ENCODE measurements around the gene MBD5.

MBD5 gene

DNA sequence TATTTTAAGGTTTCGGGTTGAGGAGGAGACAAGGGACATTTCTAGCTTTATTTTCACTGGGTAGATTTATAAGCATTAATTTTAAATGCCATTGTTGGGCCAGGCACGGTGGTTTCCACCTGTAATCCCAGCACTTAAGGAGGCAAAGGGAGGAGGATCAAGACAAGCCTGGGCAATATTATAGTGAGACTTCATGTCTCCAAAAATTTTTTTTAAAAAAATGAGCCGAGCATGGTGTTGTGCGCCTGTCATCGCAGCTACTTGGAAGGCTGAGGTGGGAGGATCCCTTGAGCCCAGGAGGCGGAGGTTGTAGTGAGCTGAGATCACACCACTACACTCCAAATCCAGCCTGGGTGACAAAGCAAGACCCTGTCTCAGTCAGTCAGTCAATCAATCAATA is 45.0 kb downstream of the MBD5 start:
- TF ChIP-seq, protein P1, sequence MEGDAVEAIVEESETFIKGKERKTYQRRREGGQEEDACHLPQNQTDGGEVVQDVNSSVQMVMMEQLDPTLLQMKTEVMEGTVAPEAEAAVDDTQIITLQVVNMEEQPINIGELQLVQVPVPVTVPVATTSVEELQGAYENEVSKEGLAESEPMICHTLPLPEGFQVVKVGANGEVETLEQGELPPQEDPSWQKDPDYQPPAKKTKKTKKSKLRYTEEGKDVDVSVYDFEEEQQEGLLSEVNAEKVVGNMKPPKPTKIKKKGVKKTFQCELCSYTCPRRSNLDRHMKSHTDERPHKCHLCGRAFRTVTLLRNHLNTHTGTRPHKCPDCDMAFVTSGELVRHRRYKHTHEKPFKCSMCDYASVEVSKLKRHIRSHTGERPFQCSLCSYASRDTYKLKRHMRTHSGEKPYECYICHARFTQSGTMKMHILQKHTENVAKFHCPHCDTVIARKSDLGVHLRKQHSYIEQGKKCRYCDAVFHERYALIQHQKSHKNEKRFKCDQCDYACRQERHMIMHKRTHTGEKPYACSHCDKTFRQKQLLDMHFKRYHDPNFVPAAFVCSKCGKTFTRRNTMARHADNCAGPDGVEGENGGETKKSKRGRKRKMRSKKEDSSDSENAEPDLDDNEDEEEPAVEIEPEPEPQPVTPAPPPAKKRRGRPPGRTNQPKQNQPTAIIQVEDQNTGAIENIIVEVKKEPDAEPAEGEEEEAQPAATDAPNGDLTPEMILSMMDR (IDR thresholded peaks at IDR 0.05; ENCODE audit: extremely low read depth, missing control alignments) = no peak
- no peak for DNase-seq (ENCODE audit: low spot score)

DNA sequence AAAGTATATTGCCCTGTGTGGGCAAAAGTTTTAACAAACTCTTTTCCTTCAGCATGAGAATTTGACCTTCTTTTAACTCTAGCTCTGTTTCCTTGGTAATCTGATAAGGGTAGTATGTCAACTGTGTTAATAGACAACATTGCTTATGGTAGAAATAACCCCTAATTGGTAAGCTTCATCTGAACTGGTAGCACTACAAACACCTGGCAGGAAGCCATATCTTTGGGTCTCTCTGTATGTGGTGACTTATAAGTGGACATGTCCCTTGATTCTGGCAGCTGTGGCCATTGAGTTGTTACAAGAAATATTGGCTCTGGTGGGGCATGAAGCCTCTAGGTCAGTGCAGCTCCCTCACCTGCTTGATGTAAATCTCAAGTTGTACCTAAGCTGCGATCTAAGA is 46.9 kb downstream of the MBD5 start:
- DNase-seq (ENCODE audit: low spot score) = no peak

DNA sequence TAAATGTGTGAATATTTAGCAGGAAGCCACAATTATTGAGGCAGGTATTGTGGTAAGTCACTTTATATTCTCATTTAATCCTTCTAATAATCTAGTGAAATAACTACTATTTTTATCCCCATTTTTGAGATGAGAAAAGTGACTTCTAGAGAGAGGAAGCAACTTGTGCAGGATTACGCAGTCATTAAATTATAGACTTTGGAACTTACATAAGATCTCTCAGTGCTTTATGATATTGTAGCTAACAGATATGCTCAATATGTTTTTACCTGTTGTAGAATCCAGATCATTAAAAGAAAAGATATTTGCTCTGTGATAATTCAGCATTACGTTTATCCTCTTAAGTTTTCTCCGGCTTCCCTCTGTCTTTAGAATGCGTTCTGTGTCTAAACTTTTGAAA is 50.5 kb downstream of the MBD5 start:
- TF ChIP-seq, protein P1 (IDR thresholded peaks at IDR 0.05; ENCODE audit: extremely low read depth, missing control alignments) = no peak

More for the DNA sequence above, 46.9 kb downstream of the MBD5 start:
- TF ChIP-seq, protein P1 (IDR thresholded peaks at IDR 0.05; ENCODE audit: extremely low read depth, missing control alignments) = no peak

DNA sequence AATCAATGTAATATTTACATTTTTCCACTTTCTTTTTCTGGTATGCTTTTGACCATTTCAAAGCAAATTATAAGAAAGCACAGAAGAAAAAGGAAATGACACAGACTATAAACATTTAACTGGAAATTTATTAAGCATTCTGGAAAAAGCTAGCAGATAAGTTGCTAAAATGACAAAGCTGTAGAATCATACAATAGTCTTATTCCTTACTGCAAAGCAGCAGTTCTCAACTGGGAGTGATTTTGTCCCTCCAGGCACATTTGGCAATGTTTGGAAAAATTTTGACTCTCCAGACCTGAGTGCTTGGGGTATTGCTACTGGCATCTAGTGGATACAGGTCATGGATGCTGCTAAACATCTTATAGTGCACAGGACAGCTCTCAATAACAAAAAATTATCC is 75.1 kb downstream of the MBD5 start:
- TF ChIP-seq, protein P1 (IDR thresholded peaks at IDR 0.05; ENCODE audit: extremely low read depth, missing control alignments) = no peak
- DNase-seq (ENCODE audit: low spot score) = no peak

More for the DNA sequence above, 50.5 kb downstream of the MBD5 start:
- no peak for DNase-seq (ENCODE audit: low spot score)

DNA sequence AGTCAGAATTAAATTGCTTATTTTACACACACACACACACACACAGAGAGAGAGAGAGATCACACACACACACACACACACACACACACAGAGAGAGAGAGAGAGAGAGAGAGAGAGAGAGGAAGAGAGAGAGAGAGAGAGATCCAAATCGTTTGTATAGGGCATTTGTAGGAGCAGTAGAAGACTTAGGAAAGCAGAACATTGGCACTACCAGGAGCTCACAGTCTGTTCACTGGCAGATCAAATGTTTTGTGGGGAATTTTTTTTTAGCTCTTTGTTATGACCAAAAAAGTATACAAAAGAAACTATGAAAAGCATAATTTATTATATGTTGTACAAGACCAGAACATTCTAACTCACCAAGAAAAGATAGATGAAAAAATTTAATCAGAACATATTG is 81.8 kb downstream of the MBD5 start:
- no peak for DNase-seq (ENCODE audit: low spot score)
- TF ChIP-seq, protein P1 (IDR thresholded peaks at IDR 0.05; ENCODE audit: extremely low read depth, missing control alignments) = no peak

DNA sequence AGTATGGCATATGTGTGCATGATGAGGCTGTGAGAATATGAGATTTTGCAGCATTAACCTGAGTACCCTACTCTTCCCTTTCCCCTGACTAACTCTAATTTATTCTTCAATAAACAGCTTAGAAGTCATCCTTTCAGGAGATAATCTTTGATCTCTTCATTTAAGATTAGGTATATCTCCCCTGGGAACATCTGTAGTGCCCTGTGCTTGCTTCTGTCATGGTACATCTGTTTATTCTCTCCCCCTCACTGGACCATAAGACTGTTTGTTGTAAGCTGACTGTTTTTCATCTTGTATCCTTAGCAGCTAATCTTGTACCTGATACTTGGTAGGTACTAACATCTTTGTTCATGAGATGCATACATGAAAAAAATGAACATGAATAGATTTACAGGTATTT is 83.1 kb downstream of the MBD5 start:
- DNase-seq (ENCODE audit: low spot score) = no peak
- TF ChIP-seq, protein P1 (IDR thresholded peaks at IDR 0.05; ENCODE audit: extremely low read depth, missing control alignments) = no peak

DNA sequence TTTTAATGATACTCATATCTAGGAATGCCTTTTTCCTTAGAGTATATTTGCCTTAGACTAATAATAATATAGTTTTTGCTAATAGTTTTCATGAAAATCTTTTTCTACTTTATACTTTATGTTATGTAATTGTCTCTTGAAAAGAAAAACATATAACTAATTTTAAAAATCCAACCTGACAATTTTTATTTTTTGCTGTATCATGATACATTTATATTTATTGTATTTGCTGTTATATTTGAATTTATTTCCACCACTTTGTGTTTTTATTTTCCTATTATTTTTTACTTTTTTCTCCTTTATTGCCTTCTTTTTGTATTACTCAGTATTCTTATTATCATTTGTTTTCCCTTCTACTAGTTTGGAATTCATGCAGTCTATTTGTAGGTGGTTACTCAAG is 85.4 kb downstream of the MBD5 start:
- TF ChIP-seq, protein P1 (IDR thresholded peaks at IDR 0.05; ENCODE audit: extremely low read depth, missing control alignments) = no peak
- no peak for DNase-seq (ENCODE audit: low spot score)

Measured in GM20000 (cell line).